ENCODE measurements around the gene TPGS1.

- no peak for TF ChIP-seq CTCF (IDR thresholded peaks at IDR 0.05; ENCODE audit: low read length)
- TF ChIP-seq EZH2 (IDR thresholded peaks at IDR 0.05; ENCODE audit: borderline replicate concordance, low read length) = no peak
Measured at GRCh38 chr19:489418-490196, 17.7 kb upstream of the TPGS1 start.

All from OCI-LY1 (cell line).